Activated CD4-positive, alpha-beta memory T cell treated with anti-CD3 and anti-CD28 coated beads for 36 hours (primary cell): ENCODE results near the gene OST4. TPM values are rescaled to one million over a fixed set of nuclear protein-coding genes. Genes with fewer than 3 reads are reported as not detected.
A peak's percentile ranks its signal among the peaks of the same experiment; 100 is the strongest.

Source experiments
- CTCF ChIA-PET: fragments of 350-600 bp; sonication (Branson Sonifier 250); formaldehyde crosslinking; loops from one replicate; lab custom pipeline; 2021; ENCODE audit warnings: antibody characterized with exemption, inconsistent platforms; lab: Charles Lee
- POLR2A ChIA-PET: fragments of 350-600 bp; sonication (Branson Sonifier 250); formaldehyde crosslinking; loops from one replicate; lab custom pipeline; 2021; ENCODE audit warnings: antibody characterized with exemption; lab: Charles Lee
- DNase-seq: peaks from one replicate; pipeline ENCODE4 v3.0.0-alpha.2; 2020
- H3K27ac Mint-ChIP-seq: one replicate; pipeline ENCODE4 v1.8.0; 2021; ENCODE audit warnings: mixed read lengths
- H3K27me3 Mint-ChIP-seq: one replicate; pipeline ENCODE4 v1.8.0; 2021; ENCODE audit warnings: mixed read lengths
- H3K36me3 Mint-ChIP-seq: one replicate; pipeline ENCODE4 v1.8.0; 2021; ENCODE audit warnings: mixed read lengths
- H3K4me1 Mint-ChIP-seq: one replicate; pipeline ENCODE4 v1.8.0; 2021; ENCODE audit warnings: low read depth, mixed read lengths
- H3K4me3 Mint-ChIP-seq: one replicate; pipeline ENCODE4 v1.8.0; 2021; ENCODE audit warnings: mild to moderate bottlenecking, mixed read lengths
- H3K9me3 Mint-ChIP-seq: one replicate; pipeline ENCODE4 v1.8.0; 2021; ENCODE audit warnings: mixed read lengths
- intact Hi-C: fragments of 100-400 bp; cut with micrococcal nuclease; formaldehyde crosslinking; loops from one replicate; pipeline ENCODE4 v1.15.1; 2023
- total RNA-seq, 2 experiments: library from RNA; stranded (reverse); gene quantifications; one replicate each; pipeline ENCODE4 v1.2.3, GENCODE V29; 2021

OST4 gene
- total RNA-seq, 2 experiments from 2014 or later = 307 to 310 TPM

DNA sequence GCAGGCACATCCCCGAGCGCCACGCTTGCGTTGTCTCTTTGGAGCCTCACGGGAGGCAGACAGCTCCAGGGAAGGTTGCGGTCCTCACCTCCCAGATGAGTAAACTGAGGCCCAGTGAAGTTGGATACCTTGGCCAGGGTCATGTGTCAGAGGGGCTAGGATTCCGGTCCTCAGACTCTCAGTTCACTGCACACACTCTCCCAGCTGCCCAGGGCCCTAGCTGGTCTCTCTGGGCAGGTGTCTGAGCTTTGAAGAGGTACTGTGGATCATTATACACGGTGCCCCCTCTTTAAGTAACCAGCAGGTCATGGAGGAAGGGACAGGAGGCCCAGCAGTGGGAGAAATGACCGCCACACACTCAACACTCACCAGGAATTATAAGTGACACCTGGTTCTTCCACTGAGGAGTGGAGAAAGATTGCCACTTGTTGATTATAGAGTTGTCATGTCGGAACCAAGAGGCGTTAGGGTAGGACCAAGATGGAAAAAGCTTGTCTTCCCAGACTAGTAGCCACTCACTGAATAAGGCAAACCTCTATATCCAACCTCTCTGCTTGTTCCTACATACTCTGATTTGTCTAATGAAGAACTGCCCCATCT is 38.1 kb downstream of the OST4 start:
- intact Hi-C loops = loop anchor here (2.0 kb wide), 1 partner anchor 549 kb away; the partner anchor contains the start of gene ZNF512
- Mint-ChIP-seq H3K9me3 (no peaks in the 10 kb centered on the region), H3K36me3 (peaks cover 33% of the 10 kb centered on the region), H3K27ac (peak overlapping the region; percentile 78), H3K4me3 (peak overlapping the region; percentile 93), H3K4me1 (peaks cover 40% of the 10 kb centered on the region), H3K27me3 (no peaks in the 10 kb centered on the region)
- ChIA-PET CTCF (interaction anchor here (0.8 to 3.4 kb wide), 7 partner anchors 14 to 90 kb away, joined by 3 to 16 read pairs (median 3); partner anchors contain the start of genes AGBL5 and KHK), POLR2A (interaction anchor here (1.2 to 3.0 kb wide), 4 partner anchors 17 to 38 kb away, joined by 3 to 14 read pairs (median 4); partner anchors contain the start of gene OST4)
- DNase-seq = no peak

DNA sequence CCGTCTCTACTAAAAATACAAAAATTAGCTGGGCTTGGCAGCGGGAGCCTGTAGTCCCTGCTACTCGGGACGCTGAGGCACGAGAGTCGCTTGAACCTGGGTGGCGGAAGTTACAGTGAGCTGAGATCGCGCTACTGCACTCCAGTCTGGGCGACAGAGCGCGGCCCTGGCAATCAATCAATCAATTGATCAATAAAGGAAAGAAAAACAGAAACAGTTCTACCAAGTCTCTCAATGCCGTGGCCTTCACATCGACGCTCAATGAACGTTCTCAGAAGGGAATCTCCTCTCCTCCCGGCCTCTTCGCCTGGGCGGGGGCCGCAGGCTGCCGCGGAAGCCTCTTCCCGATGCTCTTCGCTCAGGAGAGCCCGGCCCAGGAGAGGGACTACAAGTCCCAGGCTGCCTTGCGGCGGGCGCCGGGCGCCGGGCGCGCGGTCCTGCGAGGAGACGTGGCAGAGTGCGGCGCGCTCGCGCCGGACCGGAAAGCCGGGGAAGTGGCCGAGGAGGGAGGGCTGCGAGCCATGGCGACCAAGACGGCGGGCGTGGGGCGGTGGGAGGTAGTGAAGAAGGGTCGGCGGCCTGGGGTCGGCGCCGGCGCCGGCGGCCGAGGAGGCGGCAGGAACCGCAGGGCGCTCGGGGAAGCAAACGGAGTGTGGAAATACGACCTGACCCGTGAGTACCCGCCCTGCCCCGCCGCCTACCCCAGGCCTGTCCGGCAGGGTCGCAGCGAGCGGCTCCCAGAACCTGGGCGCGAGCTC is 38.8 kb downstream of the OST4 start, which contains the start of gene TMEM214:
Gene TMEM214, plus strand, starts transcription at position 471 of the 758 bp plus-strand sequence. Its CDS starts 51 bp downstream, at position 522.
- POLR2A ChIA-PET = interaction anchor here (1.0 to 3.0 kb wide), 4 partner anchors 17 to 337 kb away, joined by 3 to 14 read pairs (median 4); partner anchors contain the start of gene OST4
- Mint-ChIP-seq H3K27ac (peak within 1 kb of the TSS; percentile 78), H3K9me3 (no peaks in the 10 kb centered on the region), H3K4me1 (peaks cover 40% of the 10 kb centered on the region), H3K36me3 (peaks cover 32% of the 10 kb centered on the region), H3K27me3 (no peaks in the 10 kb centered on the region), H3K4me3 (peak within 1 kb of the TSS; percentile 93)
- intact Hi-C loops = loop anchor here (1.0 to 2.0 kb wide), 3 partner anchors 18 to 550 kb away; partner anchors contain the start of gene ZNF512
- CTCF ChIA-PET = interaction anchor here (0.8 to 3.4 kb wide), 7 partner anchors 14 to 90 kb away, joined by 3 to 16 read pairs (median 3); partner anchors contain the start of genes AGBL5 and KHK
- DNase-seq = peak; percentile 89

DNA sequence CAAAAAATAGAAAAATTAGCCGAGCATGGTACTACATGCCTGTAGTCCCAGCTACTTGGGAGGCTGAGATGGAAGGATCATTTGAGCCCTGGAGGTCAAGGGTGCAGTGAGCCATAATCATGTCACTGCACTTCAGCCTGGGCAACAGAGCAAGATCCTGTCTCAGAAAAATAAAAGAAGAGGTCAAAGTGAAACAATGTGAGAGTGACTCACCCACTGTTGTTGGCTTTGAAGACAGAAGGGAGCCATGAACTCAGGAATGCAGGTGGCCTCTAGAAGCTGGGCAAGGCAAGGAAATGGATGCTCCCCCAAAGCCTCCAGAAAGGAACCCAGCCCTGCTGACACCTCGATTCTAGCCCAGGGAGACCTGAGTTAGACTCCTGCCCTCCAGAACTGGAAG is 42.4 kb downstream of the OST4 start:
- Mint-ChIP-seq H3K4me3 (no peak overlapping the region), H3K9me3 (no peaks in the 10 kb centered on the region), H3K4me1 (peaks cover 33% of the 10 kb centered on the region), H3K27ac (no peak overlapping the region), H3K36me3 (peaks cover 12% of the 10 kb centered on the region), H3K27me3 (no peaks in the 10 kb centered on the region)
- DNase-seq = no peak
- CTCF ChIA-PET = interaction anchor here (1.0 to 1.2 kb wide), 3 partner anchors 12 to 251 kb away, joined by 3 to 5 read pairs (median 3); no protein-coding TSS in a partner anchor
- intact Hi-C loops = no loop called here
- POLR2A ChIA-PET = no interaction called here

DNA sequence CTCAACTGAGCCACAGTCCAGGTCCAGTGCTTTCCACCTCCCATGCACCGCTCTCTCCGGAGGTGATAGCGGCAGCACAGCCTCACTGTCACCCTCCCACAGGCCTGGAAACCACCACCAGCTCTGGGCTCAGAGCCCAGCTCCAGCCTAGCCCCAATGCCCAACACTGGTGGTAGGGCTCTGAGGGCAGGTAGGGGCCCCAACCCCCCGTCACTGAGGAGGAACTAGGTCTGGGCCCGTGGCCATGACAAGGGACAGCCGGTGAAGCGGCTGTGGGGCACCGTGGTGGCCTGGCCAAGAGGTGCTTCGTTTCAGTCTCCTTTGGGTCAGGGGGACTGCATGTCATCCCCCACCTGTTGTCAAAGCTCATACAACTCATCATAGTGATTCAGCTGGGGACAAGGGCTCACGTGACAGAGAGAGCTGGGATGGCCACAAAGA is 44.2 kb downstream of the OST4 start:
- Mint-ChIP-seq H3K36me3 (peaks cover 14% of the 10 kb centered on the region), H3K4me3 (no peak overlapping the region), H3K9me3 (no peaks in the 10 kb centered on the region), H3K4me1 (peaks cover 27% of the 10 kb centered on the region), H3K27ac (no peak overlapping the region), H3K27me3 (no peaks in the 10 kb centered on the region)
- ChIA-PET POLR2A (no interaction called here), CTCF (interaction anchor here (0.7 kb wide), 1 partner anchor 68 kb away, joined by 3 read pairs; no protein-coding TSS in a partner anchor)
- no peak for DNase-seq
- intact Hi-C loops = no loop called here

DNA sequence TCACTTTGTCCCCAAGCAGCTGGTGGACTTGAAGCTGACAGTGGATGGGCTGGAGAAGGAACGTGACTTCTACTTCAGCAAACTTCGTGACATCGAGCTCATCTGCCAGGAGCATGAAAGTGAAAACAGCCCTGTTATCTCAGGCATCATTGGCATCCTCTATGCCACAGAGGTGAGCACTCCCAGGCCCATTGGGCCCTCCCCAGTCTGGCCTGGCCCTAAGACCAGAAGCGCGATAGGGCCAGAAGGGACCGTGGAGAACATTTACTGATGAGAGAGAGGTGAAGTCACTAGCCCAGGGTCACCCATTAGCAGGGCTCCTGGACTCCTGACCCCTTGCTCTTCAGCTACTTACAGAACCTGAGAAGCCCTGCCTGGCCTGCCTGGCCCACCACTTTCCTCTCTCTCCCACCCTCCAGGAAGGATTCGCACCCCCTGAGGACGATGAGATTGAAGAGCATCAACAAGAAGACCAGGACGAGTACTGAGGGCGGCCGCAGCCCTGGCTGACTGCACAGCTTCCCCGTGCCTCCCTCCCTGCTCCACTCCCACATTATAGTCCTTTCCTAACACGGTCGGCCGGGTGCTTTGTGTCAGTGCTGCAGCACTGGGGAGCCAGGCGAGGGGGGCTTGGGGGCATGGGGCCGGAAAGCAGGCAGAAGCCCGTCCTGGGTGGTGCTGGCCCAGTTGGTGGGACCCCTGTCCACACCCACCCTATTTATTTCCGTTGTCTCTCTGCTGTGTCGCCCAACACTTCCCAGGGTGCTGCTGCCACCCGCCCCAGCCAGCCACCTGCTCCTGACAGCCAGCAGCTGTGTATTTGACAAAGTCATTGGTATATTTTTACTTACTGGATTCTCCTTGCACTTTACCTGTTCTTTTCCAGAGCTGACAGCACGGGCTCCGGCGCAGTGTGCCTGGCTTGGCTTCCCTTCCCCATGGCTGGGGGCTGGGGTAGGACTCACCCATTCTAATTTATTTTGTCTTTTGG is 45.3 kb downstream of the OST4 start:
- intact Hi-C loops = no loop called here
- ChIA-PET POLR2A (no interaction called here), CTCF (interaction anchor here (0.7 to 2.8 kb wide), 3 partner anchors 10 to 67 kb away, joined by 3 to 9 read pairs (median 8); no protein-coding TSS in a partner anchor)
- H3K27me3 Mint-ChIP-seq = no peaks in the 10 kb centered on the region
- H3K36me3 Mint-ChIP-seq = peaks cover 8% of the 10 kb centered on the region
- no peak overlapping the region for H3K4me3 Mint-ChIP-seq
- no peaks in the 10 kb centered on the region for H3K9me3 Mint-ChIP-seq
- H3K4me1 Mint-ChIP-seq = peaks cover 17% of the 10 kb centered on the region
- no peak overlapping the region for H3K27ac Mint-ChIP-seq
- DNase-seq = no peak

DNA sequence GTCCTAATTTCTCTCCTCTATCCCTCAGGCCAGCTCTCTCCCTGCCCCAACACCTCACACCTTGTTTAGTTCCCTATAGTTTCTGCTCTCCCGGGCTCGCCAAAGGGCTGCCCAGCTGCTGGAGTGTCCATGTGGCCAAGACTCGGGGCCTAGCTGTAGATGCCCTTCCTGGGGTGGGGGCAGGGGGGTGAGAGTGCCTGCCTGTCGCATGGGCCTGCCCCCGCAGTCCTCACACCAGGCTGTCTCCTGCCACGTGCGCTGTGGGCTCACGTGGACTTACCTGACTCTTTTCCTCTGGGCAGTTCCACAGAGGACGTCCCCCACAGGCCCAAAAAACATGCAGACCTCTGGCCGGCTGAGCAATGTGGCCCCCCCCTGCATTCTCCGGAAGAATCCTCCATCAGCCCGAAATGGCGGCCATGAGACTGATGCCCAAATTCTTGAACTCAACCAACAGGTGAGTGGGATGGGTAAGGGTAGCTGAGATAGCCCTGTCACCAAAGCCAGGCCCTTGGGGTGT is 46.1 kb downstream of the OST4 start:
- no peak overlapping the region for H3K4me3 Mint-ChIP-seq
- H3K9me3 Mint-ChIP-seq = no peaks in the 10 kb centered on the region
- CTCF ChIA-PET = interaction anchor here (1.7 to 2.8 kb wide), 2 partner anchors 9 to 64 kb away, joined by 8 to 9 read pairs; no protein-coding TSS in a partner anchor
- no peak for DNase-seq
- H3K36me3 Mint-ChIP-seq = peaks cover 6% of the 10 kb centered on the region
- no peak overlapping the region for H3K27ac Mint-ChIP-seq
- POLR2A ChIA-PET = no interaction called here
- H3K27me3 Mint-ChIP-seq = no peaks in the 10 kb centered on the region
- intact Hi-C loops = no loop called here
- peaks cover 11% of the 10 kb centered on the region for H3K4me1 Mint-ChIP-seq

DNA sequence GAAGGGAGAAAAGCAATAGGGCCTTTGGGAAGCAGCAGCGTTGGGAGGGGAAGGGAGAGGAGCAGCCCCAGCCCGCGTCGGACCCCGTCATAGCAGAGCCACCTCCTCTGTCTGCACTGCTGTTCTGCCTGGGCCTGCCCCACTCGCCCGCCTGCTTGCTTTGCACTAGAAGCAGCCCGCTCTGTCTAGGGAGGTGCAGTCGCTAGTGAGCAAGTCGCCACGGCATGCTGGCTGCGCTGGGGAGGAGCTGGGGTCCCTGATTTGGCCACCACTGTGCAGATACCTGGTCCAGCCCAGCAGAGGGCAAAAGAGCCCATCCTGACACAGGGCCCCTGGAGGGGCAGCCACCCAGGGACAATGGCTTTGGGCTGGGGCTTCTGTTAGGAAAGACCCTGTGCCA is 46.6 kb downstream of the OST4 start:
- CTCF ChIA-PET = interaction anchor here (1.1 to 2.8 kb wide), 3 partner anchors 9 to 179 kb away, joined by 3 to 9 read pairs (median 8); no protein-coding TSS in a partner anchor

DNA sequence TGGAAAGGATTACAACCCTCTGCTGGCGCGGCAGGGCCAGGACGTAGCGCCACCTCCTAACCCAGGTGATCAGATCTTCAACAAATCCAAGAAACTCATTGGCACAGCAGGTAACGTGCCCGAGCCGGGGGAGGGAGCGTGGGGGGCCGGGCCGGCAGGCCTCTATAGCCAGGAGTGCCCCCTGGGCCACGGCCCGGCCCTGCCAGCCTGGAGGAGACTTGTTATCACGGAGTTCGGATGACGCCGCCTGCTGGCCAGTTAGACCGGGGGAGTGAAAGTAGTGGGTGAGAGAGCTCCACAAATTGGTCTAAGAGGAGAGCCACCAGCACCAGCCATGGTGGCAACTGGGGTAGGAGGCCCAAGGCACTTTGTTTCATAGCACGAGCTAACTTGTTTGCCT is 47.3 kb downstream of the OST4 start:
- no peaks in the 10 kb centered on the region for H3K27me3 Mint-ChIP-seq
- H3K4me1 Mint-ChIP-seq = peaks cover 5% of the 10 kb centered on the region
- H3K4me3 Mint-ChIP-seq = no peak overlapping the region
- intact Hi-C loops = no loop called here
- no peaks in the 10 kb centered on the region for H3K9me3 Mint-ChIP-seq
- H3K36me3 Mint-ChIP-seq = peaks cover 6% of the 10 kb centered on the region
- H3K27ac Mint-ChIP-seq = no peak overlapping the region
- ChIA-PET POLR2A (no interaction called here), CTCF (interaction anchor here (1.1 to 2.8 kb wide), 2 partner anchors 8 to 178 kb away, joined by 3 to 9 read pairs; no protein-coding TSS in a partner anchor)
- no peak for DNase-seq

More for the DNA sequence above, 46.6 kb downstream of the OST4 start:
- no peak overlapping the region for H3K4me3 Mint-ChIP-seq
- H3K9me3 Mint-ChIP-seq = no peaks in the 10 kb centered on the region
- H3K27me3 Mint-ChIP-seq = no peaks in the 10 kb centered on the region
- H3K36me3 Mint-ChIP-seq = peaks cover 6% of the 10 kb centered on the region
- peaks cover 10% of the 10 kb centered on the region for H3K4me1 Mint-ChIP-seq
- intact Hi-C loops = no loop called here
- POLR2A ChIA-PET = no interaction called here
- H3K27ac Mint-ChIP-seq = no peak overlapping the region
- no peak for DNase-seq

DNA sequence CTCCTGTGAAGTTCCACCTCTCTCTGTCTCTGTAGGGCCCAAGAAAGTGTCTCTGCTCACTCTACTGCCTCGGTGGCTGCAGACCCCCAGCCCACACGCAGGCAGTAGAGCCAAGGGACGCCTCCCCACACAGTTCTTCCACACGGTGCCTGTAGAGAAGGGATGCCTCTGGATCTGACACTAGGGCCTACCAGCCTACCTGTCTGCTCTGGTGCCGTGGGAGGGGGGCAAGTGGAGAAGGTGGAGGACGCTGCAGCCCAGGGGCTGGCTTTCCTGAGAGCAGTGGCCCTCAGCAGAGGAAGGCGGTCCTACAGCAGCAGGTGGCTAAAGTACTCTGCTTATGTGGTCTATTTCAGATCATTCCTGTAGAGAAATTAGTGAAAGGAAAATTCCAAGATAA is 47.7 kb downstream of the OST4 start:
- ChIA-PET POLR2A (no interaction called here), CTCF (interaction anchor here (1.1 to 2.8 kb wide), 2 partner anchors 8 to 178 kb away, joined by 3 to 9 read pairs; no protein-coding TSS in a partner anchor)
- Mint-ChIP-seq H3K27ac (no peak overlapping the region), H3K36me3 (peaks cover 6% of the 10 kb centered on the region), H3K4me3 (no peak overlapping the region), H3K27me3 (no peaks in the 10 kb centered on the region), H3K4me1 (peaks cover 2% of the 10 kb centered on the region), H3K9me3 (no peaks in the 10 kb centered on the region)
- intact Hi-C loops = no loop called here
- no peak for DNase-seq

DNA sequence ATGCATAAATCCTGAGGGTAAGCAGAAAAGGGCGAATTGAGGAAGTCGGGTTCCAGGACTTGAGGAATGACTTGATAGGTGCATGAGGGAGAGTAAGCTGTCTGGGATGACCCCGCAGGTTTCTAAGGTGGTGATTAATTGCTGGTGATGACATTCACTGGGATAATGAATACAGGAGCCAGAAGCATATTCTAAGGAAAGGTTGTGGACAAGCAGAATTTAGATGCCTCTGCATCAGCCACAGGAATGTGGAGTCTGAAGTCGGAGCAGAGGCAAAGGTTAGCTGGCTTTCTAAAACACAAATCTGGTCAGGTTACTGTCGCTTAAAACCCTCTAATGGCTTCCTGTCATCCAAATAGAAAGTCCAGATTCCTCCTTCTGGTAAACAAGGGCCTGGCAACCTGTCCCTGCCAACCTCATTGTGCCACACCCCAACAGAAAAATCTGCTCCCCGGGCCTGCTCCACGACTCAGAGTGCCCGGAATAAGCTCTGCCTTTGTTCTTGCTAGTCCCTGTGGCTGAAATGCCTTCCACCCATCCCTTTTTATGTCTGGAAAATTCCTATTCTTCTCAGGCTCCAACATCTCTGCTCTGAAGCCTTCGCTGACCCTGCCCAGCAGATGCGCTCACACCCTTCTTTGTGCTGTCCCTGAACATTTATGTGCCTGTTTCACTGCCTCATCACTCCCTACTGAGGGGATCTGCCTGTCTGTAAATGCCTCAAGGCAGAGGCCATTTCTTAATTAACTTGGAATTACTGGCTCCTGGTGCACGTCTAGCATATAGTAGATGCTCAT is 50.0 kb downstream of the OST4 start:
- no peaks in the 10 kb centered on the region for H3K27me3 Mint-ChIP-seq
- POLR2A ChIA-PET = no interaction called here
- no peak overlapping the region for H3K27ac Mint-ChIP-seq
- intact Hi-C loops = no loop called here
- no peak overlapping the region for H3K4me3 Mint-ChIP-seq
- no peak for DNase-seq
- no peaks in the 10 kb centered on the region for H3K9me3 Mint-ChIP-seq
- no peaks in the 10 kb centered on the region for H3K4me1 Mint-ChIP-seq
- CTCF ChIA-PET = interaction anchor here (0.9 kb wide), 1 partner anchor 11 kb away, joined by 3 read pairs; no protein-coding TSS in a partner anchor
- H3K36me3 Mint-ChIP-seq = peaks cover 6% of the 10 kb centered on the region
